ENCODE measurements around the gene DNAJB12.

GRCh38 chr10:72329290-72330068 is 25.2 kb downstream of the DNAJB12 start:
- TF ChIP-seq CTCF (IDR thresholded peaks at IDR 0.05) (no peak), POLR2AphosphoS5 (IDR thresholded peaks at IDR 0.05; ENCODE audit: low read depth, low read length) (no peak), REST (IDR thresholded peaks at IDR 0.05; ENCODE audit: insufficient read depth in 1 of 2, low read depth in 2 of 2, low read length in 1 of 2) (no peak), SIN3A (IDR thresholded peaks at IDR 0.05; ENCODE audit: borderline replicate concordance, insufficient read depth, low read depth, low read length) (no peak), TCF7L2 (IDR thresholded peaks at IDR 0.05; ENCODE audit: low read depth, low read length) (no peak)
